Fibroblast of skin of right biceps (primary cell): ENCODE results near the gene APOL2.
"Not testable (repeated sequence)": the region's sequence is repeated elsewhere in the genome, so short reads cannot be mapped to it uniquely, and the experiment has no call there.

Experiments used
- DNase-seq: peaks from one replicate; pipeline ENCODE4 v3.0.0-alpha.2; 2013

The APOL2 gene

DNA sequence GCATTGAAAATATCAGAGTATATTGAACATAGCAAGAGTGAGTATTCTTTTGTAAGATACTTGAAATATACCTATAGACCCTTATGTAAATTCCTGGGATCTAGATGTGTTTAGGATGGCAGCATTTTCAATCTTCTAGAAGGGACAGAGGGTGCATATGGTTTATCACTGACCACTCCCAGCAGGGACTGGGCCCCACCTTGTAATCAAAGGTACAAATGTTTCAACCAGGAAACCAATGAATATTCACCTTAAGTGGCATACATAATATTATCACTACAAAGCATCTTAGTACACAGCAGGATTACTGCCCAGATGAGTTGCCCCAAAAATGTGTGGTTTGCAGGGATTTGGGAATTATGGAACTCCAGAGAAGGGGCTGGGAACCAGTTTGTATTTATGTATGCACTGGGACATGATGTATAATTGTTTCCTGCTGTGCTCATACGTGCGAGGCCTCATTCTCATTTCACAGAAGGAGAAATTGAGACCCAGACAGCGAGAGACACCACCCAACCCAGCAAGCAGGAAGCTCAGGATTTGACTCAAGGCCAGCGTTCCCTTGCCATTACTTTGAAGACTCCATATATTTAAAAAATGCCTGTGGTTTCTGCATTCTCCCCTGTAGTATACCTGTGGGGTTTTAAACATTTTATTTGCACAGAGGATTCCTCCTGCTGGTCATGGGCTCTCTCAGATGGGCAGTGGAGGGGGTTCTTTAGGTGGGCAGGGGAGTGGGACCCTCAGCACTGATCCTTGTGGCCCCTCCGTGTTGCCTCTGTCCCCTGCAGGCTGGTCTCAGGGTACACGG lies 42.9 kb downstream of the APOL2 start:
- peak; percentile 37 for DNase-seq

GRCh38 chr22:36194971-36195370 lies 44.4 kb downstream of the APOL2 start:
- DNase-seq: peak; percentile 76

- DNase-seq: no peak
Measured at GRCh38 chr22:36194385-36194784, 44.9 kb downstream of the APOL2 start.

- DNase-seq: no peak
Measured at GRCh38 chr22:36193577-36193976, 45.8 kb downstream of the APOL2 start.

GRCh38 chr22:36193171-36193570 lies 46.2 kb downstream of the APOL2 start:
- DNase-seq: no peak

DNA sequence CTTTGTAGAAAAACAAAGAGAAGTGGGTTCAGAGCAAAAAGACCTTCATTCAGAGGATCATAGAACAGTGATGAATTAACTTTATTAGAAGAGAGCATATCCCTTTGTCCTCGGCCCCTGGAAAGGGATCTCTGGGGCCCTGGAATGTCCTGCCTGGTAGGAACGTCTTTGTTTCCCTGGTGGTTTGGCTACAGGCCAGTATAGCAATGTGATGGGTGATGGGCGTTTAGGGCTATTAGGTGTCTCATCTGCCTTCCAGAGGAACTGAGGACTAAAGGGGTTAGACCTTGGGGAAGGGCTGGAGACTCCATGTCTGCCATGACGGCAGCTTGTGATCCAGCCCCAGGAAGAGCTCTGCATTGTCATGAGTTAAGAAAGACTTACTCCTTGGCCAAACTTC lies 46.8 kb downstream of the APOL2 start:
- DNase-seq: peak; percentile 51

- DNase-seq: no peak
Measured at GRCh38 chr22:36191106-36191836, 48.1 kb downstream of the APOL2 start.

GRCh38 chr22:36187862-36188261 lies 51.5 kb downstream of the APOL2 start:
- not testable (repeated sequence) for DNase-seq

- DNase-seq: no peak
Measured at GRCh38 chr22:36185828-36186624, 53.3 kb downstream of the APOL2 start.

DNA sequence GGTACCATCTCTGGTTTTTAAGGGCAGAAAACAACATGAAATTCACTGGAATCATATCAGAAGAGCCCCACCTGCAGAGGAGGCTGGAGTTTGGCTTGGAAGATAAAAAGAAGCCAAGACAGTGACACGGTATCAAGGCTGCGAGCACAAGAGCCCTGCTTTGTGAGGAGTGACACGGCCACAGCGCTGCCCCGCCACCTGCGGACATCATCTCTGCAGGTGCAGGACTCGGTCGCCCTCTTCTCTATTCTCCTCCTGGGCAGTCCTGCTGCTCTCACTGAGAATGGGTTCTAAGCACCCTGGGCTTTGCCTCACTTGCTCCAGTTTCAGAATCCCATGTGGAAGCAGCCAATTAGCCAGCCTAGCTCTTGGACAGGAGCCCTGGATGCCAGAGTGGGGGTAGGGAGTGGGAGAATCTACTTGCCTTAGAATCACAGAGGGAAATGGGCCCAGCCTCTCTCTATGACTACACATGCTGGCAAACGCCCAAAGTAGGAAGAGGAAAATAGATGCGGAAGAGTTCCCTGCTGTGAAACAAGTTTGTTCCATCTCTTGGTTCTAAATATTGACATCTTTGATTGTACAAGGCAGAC lies 54.8 kb downstream of the APOL2 start:
- DNase-seq: peak; percentile 61

DNA sequence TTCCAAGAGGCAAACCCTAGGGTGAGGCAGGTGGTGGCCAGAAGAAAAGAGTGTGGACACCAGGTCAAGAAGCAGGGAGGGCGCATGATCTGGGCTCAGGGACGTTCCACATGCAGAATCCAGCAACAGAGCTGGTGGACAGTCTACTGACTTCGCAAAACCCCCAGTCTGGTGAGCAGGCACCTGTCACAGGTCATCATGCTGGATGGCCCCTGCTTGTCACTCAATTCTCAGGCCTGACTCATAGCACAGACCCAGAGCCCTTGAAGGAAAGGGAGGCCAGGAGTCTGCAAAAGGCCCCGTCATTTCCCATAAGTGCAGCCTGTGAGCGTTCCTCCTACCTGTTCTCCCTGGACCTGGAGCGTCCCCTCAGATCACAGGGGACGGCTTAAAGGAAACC lies 55.9 kb downstream of the APOL2 start:
- DNase-seq: no peak

- DNase-seq: no peak
Measured at GRCh38 chr22:36182857-36183256, 56.5 kb downstream of the APOL2 start.

DNA sequence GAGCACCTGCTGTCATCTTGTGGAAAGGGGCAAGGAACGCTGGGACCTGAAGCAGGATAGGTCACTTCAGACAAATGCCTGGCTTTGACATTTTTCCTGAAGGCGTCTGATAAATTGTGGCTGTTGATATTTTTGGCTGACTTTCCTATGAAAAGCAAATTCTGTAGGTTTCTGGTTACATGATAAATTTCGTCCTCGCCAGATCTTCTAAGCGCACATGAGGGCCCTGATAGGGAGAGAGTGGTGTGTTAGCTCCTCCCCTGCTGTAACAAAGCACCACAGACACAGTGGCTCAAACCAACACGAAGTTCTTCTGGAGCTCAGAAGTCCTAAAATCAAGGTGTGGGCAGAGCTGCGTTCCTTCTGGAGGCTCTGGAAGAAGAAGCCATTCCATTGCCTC lies 57.3 kb downstream of the APOL2 start:
- no peak for DNase-seq

DNA sequence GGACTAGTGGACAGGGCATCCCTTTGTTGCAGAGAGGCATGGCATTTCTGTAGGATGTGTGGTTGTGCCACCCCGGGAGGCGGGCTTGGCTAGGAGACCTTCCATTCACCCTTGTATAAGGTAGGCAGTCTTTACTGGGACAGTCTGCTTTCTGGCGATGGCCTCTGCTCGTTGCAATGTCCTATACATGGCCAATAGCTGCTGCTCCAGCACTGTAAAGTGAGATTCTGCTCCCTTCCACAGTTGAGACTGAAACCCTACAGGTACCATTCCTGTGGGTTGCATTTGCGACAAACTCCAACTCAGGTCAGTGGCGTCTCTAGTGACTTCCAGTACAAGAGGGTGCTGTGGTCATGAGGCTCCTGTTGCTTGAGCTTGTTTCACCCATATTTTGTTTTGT lies 58.4 kb downstream of the APOL2 start:
- DNase-seq: no peak

DNA sequence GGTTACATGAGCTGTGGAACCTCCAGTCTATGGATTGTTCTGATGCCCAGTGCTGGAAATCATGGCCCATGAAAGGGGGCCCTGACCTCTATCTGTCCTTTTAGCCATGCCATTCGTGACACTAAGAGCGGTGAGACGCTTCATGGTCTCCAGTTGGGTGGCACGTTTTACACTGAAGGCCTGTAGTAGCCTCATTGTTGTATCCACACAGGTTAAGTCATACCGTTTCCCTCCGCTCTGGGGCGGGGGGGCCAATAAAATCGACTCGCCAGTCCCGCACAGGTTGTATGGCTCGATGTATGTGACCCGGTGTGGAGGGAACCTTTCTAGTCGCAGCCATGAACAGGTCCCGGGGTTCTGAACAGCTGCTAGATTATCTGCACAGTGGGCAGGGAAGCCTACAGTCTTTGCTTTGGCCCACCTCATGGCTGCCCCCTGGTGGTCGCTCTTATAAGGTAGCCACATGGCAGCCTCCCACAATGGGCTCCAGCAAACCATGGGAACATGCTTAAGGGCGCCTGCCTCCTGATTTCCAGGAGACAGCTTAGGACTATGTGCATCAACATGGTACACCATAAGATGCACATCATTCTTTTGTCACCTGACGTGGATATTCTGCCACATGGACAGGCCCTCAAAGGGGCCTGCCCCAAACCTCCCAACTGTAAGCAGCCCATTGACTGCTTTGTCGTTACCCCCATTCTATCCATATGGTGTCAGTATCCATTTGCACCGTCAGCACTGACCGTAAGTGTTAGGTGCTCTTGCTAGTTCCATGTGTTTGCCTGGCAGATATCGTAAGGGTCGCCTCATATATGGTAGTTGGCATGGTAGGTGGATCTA lies 59.1 kb downstream of the APOL2 start:
- peak; percentile 54 for DNase-seq

DNA sequence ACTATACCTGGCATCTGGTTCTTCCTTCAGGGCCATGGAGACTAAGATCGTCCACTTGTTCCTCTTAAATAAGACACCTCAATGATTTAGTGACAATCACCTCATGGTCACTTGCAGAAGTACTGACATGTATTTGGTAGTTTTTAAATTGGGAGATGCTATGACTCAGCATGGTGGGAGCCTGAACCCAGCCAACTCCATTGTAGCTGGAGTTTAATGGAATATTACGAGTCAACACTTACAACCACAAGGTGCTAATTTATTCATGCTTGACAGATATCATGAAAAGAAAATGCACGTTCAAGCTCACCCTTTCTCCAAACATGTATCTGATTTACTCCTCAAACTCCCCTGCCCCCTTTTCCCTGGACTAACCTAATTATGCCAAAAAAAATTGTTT lies 62.2 kb downstream of the APOL2 start:
- DNase-seq: no peak
